Transverse colon (tissue), 4 donors: ENCODE measurements around the gene MMP25.

ENCODE experiments used
- EP300 ChIP-seq: sonication (generic); formaldehyde crosslinking; IDR thresholded peaks from one replicate; pipeline ENCODE4 v1.6.1; 2017; ENCODE audit warnings: antibody characterized with exemption, low read depth
- POLR2A ChIP-seq: fragments of 450-650 bp; IDR thresholded peaks from one replicate; pipeline ENCODE4 v1.6.1; 2016; ENCODE audit warnings: antibody characterized with exemption, mild to moderate bottlenecking, moderate library complexity
- POLR2AphosphoS5 ChIP-seq, 3 donors: sonication (generic); formaldehyde crosslinking; IDR thresholded peaks; one replicate each; pipeline ENCODE4 v1.6.1; 2016; ENCODE audit warnings: antibody characterized with exemption in 3 of 3
- TF ChIP-seq, protein P1 (sequence below), 5 experiments: fragments of 200-600 bp in 3 of 5; fragments of 450-650 bp in 2 of 5; sonication (generic) in 3 of 5; IDR thresholded peaks; 1 replicate in 2 of 5; 2 replicates in 3 of 5; pipeline ENCODE4 v1.5.1; 2016 to 2017; ENCODE audit warnings: antibody characterized with exemption in 5 of 5, inconsistent platforms in 3 of 5, mild to moderate bottlenecking in 2 of 5, moderate library complexity in 1 of 5

DNA sequence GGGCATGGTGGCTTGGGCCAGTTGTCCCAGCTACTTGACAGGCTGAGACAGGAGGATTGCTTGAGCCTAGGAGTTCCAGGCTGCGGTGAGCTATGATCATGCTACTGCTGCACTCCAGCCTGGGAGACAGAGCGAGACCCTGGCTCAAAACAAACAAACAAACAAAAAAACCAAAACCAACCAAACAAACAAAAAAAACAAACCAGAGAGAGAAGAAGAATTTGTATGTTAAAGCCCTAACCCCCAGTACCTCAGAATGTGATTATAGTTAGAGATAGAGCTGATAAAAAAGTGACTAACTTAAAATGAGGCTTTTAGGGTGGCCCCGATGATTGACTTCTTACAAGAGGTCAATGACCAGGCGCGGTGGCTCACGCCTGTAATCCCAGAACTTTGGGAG lies 1.7 kb upstream of the MMP25 start:
- TF ChIP-seq, protein P1, sequence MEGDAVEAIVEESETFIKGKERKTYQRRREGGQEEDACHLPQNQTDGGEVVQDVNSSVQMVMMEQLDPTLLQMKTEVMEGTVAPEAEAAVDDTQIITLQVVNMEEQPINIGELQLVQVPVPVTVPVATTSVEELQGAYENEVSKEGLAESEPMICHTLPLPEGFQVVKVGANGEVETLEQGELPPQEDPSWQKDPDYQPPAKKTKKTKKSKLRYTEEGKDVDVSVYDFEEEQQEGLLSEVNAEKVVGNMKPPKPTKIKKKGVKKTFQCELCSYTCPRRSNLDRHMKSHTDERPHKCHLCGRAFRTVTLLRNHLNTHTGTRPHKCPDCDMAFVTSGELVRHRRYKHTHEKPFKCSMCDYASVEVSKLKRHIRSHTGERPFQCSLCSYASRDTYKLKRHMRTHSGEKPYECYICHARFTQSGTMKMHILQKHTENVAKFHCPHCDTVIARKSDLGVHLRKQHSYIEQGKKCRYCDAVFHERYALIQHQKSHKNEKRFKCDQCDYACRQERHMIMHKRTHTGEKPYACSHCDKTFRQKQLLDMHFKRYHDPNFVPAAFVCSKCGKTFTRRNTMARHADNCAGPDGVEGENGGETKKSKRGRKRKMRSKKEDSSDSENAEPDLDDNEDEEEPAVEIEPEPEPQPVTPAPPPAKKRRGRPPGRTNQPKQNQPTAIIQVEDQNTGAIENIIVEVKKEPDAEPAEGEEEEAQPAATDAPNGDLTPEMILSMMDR (IDR thresholded peaks at IDR 0.05): no peak
- no peak for TF ChIP-seq POLR2A
- no peak for TF ChIP-seq EP300
- TF ChIP-seq POLR2AphosphoS5 (IDR thresholded peaks at IDR 0.05): no peak
